HG03565 (cell line): ENCODE data around the gene ARHGEF11.

ENCODE experiments used
- ATAC-seq: cut with Tn5 transposase; IDR thresholded peaks from one replicate; pipeline ENCODE4 v1.9.1; 2021; ENCODE audit warnings: mild to moderate bottlenecking, moderate library complexity; ENCODE audit not compliant: unreplicated experiment

Gene ARHGEF11

GRCh38 chr1:156898161-156898566, 147.4 kb downstream of the ARHGEF11 start:
- ATAC-seq: no peak

GRCh38 chr1:156897078-156897825, 148.3 kb downstream of the ARHGEF11 start:
- ATAC-seq: no peak

GRCh38 chr1:156896490-156897033, 149.0 kb downstream of the ARHGEF11 start:
- ATAC-seq: no peak

- no peak for ATAC-seq
These were observed 149.6 kb downstream of the ARHGEF11 start for GRCh38 chr1:156895927-156896326.

GRCh38 chr1:156895455-156895812, 150.1 kb downstream of the ARHGEF11 start:
- no peak for ATAC-seq

- no peak for ATAC-seq
These were observed 150.7 kb downstream of the ARHGEF11 start for GRCh38 chr1:156894711-156895454.

- no peak for ATAC-seq
These were observed 151.5 kb downstream of the ARHGEF11 start for GRCh38 chr1:156894001-156894400.

GRCh38 chr1:156893048-156893953, 152.2 kb downstream of the ARHGEF11 start, which contains the start of gene PEAR1:
Gene PEAR1 (plus strand): TSS chr1:156893718. CDS start chr1:156903927, 10,209 bp downstream.
- ATAC-seq: no peak

- no peak for ATAC-seq
These were observed 153.1 kb downstream of the ARHGEF11 start for GRCh38 chr1:156892190-156893047.

- no peak for ATAC-seq
These were observed 155.6 kb downstream of the ARHGEF11 start for GRCh38 chr1:156889802-156890580.

GRCh38 chr1:156887734-156888133, 157.8 kb downstream of the ARHGEF11 start:
- no peak for ATAC-seq

GRCh38 chr1:156887317-156887716, 158.2 kb downstream of the ARHGEF11 start:
- no peak for ATAC-seq

- ATAC-seq: no peak
These were observed 158.8 kb downstream of the ARHGEF11 start for GRCh38 chr1:156886583-156887281.

GRCh38 chr1:156885880-156886355, 159.6 kb downstream of the ARHGEF11 start:
- ATAC-seq: no peak

- ATAC-seq: no peak
These were observed 160.2 kb downstream of the ARHGEF11 start for GRCh38 chr1:156885314-156885713.
